Hematopoietic multipotent progenitor cell treated with erythropoietin and hydrocortisone succinate and interleukin-3 and kit ligand, for 17 days (in vitro differentiated cells): ENCODE results near the gene FSD2.
A peak's percentile ranks its signal among the peaks of the same experiment; 100 is the strongest.
"Not testable (repeated sequence)": the region's sequence is repeated elsewhere in the genome, so short reads cannot be mapped to it uniquely, and the experiment has no call there.

Experiments
- DNase-seq: peaks from one replicate; pipeline ENCODE4 v3.0.0-alpha.2; 2015; ENCODE audit warnings: low spot score

FSD2 gene

GRCh38 chr15:82830427-82831173 is 24.7 kb upstream of the FSD2 start:
- no peak for DNase-seq

- no peak for DNase-seq
These were observed 23.4 kb upstream of the FSD2 start for GRCh38 chr15:82829234-82829633.

- no peak for DNase-seq
These were observed 22.2 kb upstream of the FSD2 start for GRCh38 chr15:82828075-82828474.

- DNase-seq, result no peak
These were observed 17.2 kb upstream of the FSD2 start for GRCh38 chr15:82823049-82823448.

GRCh38 chr15:82821851-82822250 is 16.0 kb upstream of the FSD2 start:
- DNase-seq, result not testable (repeated sequence)

GRCh38 chr15:82821396-82821795 is 15.5 kb upstream of the FSD2 start:
- not testable (repeated sequence) for DNase-seq

GRCh38 chr15:82820128-82820527 is 14.3 kb upstream of the FSD2 start:
- DNase-seq, result no peak

GRCh38 chr15:82812994-82813393 is 7.1 kb upstream of the FSD2 start:
- no peak for DNase-seq

GRCh38 chr15:82810890-82811426 is 5.1 kb upstream of the FSD2 start:
- peak; percentile 62 for DNase-seq

GRCh38 chr15:82810061-82810889 is 4.4 kb upstream of the FSD2 start:
- no peak for DNase-seq

GRCh38 chr15:82809308-82810060 is 3.6 kb upstream of the FSD2 start, which contains the start of gene WHAMM:
TSS of gene WHAMM (plus strand) at chr15:82809628. CDS start at chr15:82809727, 99 bp downstream.
- peak; percentile 98 for DNase-seq

- no peak for DNase-seq
These were observed 2.8 kb upstream of the FSD2 start for GRCh38 chr15:82808634-82809041.

GRCh38 chr15:82807920-82808633 is 2.2 kb upstream of the FSD2 start:
- DNase-seq, result no peak

- no peak for DNase-seq
These were observed 1.3 kb downstream of the FSD2 start for GRCh38 chr15:82804575-82804949.

- DNase-seq, result no peak
These were observed 1.9 kb downstream of the FSD2 start for GRCh38 chr15:82803793-82804574.

GRCh38 chr15:82802497-82802896 is 3.4 kb downstream of the FSD2 start:
- peak; percentile 13 for DNase-seq

- no peak for DNase-seq
These were observed 6.6 kb downstream of the FSD2 start for GRCh38 chr15:82799183-82799841.

- DNase-seq, result no peak
These were observed 7.2 kb downstream of the FSD2 start for GRCh38 chr15:82798531-82799166.

- no peak for DNase-seq
These were observed 7.8 kb downstream of the FSD2 start for GRCh38 chr15:82798104-82798503.

- DNase-seq, result no peak
These were observed 12.1 kb downstream of the FSD2 start for GRCh38 chr15:82793737-82794136.
